Body of pancreas (tissue), 4 donors: Measurements from ENCODE around the gene PPP5C. TPM values are rescaled to one million over a fixed set of nuclear protein-coding genes. Genes with fewer than 3 reads are reported as not detected.

Experiments used
- ATAC-seq: fragments of 150-250 bp; one replicate; pipeline ENCODE4 v1.9.1; 2016
- DNase-seq, 4 donors: peaks; one replicate each; pipeline ENCODE4 v3.0.0-alpha.2; 2019
- H3K27ac ChIP-seq, 4 donors: fragments of 200-600 bp; sonication (generic); 1 replicate in 3 of 4; 2 replicates in 1 of 4; pipeline versions ENCODE4 v1.5.1 to v1.6.1; 2016 to 2019; ENCODE audit warnings: mild to moderate bottlenecking in 1 of 4, mixed read lengths in 1 of 4, moderate library complexity in 1 of 4
- H3K27me3 ChIP-seq, 2 donors: fragments of 200-600 bp; sonication (generic); one replicate each; pipeline ENCODE4 v1.6.0; 2016; ENCODE audit warnings: mild to moderate bottlenecking in 1 of 2
- H3K36me3 ChIP-seq, 2 donors: fragments of 200-600 bp; sonication (generic); replicated peaks in 1 of 2; 2 replicates each; pipeline ENCODE4 v1.5.1; 2016; ENCODE audit warnings: low read depth in 2 of 2; ENCODE audit not compliant: insufficient read depth in 1 of 2
- H3K4me1 ChIP-seq: fragments of 200-600 bp; sonication (generic); one replicate; pipeline ENCODE4 v1.6.0; 2016
- H3K4me3 ChIP-seq, 2 donors: fragments of 200-600 bp; sonication (generic); 1 replicate in 1 of 2; 2 replicates in 1 of 2; pipeline ENCODE4 v1.5.1; 2016 to 2019
- H3K9me3 ChIP-seq, 3 donors: fragments of 200-600 bp; sonication (generic); 1 replicate in 2 of 3; 2 replicates in 1 of 3; pipeline ENCODE4 v1.5.1; 2016
- POLR2A ChIP-seq, 3 donors: fragments of 450-650 bp; IDR thresholded peaks; one replicate each; pipeline ENCODE4 v1.6.1; 2016; ENCODE audit warnings: antibody characterized with exemption in 3 of 3, mild to moderate bottlenecking in 2 of 3
- WGBS, 2 donors: methylation state at CpG; one replicate each; pipeline ENCODE4 v1.1.5; 2017; 5-methylcytosine and 5-hydroxymethylcytosine counted together
- intact Hi-C: fragments of 100-400 bp; cut with DNase I; formaldehyde crosslinking; loops from one replicate; pipeline ENCODE4 v1.15.1; 2023
- total RNA-seq, 2 donors: library from RNA; depleted of rRNA; stranded (reverse); fragments of >200 nt; gene quantifications; one replicate each; pipeline ENCODE4 v1.1.0, GENCODE V29; 2016
- TF ChIP-seq, protein P1 (sequence below), 7 experiments: fragments of 450-650 bp in 4 of 7; fragments of 200-600 bp in 3 of 7; sonication (generic) in 3 of 7; IDR thresholded peaks; one replicate each; pipeline ENCODE4 v1.5.1; 2016 to 2019; ENCODE audit warnings: antibody characterized with exemption in 7 of 7

PPP5C gene
- total RNA-seq, 2 donors from 2014 or later = 31.1 to 77.5 TPM

DNA sequence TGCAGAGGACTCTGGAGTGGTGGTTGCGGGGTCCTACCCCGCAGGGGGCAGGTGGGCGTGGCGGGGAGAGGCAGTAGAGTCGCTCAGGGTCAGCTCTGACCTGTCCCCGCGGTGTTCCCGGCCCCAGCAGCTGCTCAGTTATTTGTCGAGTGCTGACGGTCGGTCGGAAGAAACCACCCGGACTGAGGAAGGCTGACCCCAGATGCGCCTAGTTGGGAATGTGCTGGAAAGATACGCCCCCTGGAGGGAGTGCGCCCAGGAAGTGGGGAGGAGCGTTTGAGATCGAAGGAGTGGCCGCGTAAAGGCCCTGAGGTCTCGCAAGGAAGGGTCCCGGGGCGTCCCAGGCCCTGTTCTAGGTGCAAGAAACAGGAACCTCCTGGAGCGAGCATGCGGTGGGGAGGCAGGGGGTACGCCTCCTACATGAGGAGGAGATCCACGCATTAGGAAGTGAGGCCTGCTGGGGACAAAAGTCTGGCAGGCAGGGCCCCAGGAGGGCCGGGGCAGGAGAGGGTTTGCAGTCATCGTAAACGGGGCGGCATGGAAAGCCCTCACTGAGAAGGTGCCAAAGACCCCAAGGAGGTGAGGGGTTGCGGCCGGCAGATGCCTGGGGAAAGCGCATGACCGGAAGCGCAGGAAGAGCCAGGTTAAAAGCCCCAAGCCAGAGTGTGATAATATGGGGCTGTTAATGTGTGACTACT lies 57.3 kb downstream of the PPP5C start:
- no peaks in the 10 kb centered on the region for H3K27me3 ChIP-seq
- peaks cover 37% of the 10 kb centered on the region for H3K4me1 ChIP-seq
- no peaks in the 10 kb centered on the region for H3K36me3 ChIP-seq
- H3K9me3 ChIP-seq = no peaks in the 10 kb centered on the region
- peak; percentile 70 for ATAC-seq
- peak; percentile 68 to 79 (median 76) for DNase-seq
- TF ChIP-seq, protein P1, sequence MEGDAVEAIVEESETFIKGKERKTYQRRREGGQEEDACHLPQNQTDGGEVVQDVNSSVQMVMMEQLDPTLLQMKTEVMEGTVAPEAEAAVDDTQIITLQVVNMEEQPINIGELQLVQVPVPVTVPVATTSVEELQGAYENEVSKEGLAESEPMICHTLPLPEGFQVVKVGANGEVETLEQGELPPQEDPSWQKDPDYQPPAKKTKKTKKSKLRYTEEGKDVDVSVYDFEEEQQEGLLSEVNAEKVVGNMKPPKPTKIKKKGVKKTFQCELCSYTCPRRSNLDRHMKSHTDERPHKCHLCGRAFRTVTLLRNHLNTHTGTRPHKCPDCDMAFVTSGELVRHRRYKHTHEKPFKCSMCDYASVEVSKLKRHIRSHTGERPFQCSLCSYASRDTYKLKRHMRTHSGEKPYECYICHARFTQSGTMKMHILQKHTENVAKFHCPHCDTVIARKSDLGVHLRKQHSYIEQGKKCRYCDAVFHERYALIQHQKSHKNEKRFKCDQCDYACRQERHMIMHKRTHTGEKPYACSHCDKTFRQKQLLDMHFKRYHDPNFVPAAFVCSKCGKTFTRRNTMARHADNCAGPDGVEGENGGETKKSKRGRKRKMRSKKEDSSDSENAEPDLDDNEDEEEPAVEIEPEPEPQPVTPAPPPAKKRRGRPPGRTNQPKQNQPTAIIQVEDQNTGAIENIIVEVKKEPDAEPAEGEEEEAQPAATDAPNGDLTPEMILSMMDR (IDR thresholded peaks at IDR 0.05) = peak in 4 of 7 experiments; percentile 11 to 50 (median 30)
- TF ChIP-seq POLR2A (IDR thresholded peaks at IDR 0.05) = peak in 2 of 3 donors; percentile 58 to 62
- peak overlapping the region; percentile 6 to 88 (median 87) for H3K27ac ChIP-seq
- intact Hi-C loops = no loop called here
- 0 to 1% methylated on average over 8 to 36 of the region's 36 CpGs for WGBS, 2 donors
- H3K4me3 ChIP-seq = peak overlapping the region; percentile 15 to 28

DNA sequence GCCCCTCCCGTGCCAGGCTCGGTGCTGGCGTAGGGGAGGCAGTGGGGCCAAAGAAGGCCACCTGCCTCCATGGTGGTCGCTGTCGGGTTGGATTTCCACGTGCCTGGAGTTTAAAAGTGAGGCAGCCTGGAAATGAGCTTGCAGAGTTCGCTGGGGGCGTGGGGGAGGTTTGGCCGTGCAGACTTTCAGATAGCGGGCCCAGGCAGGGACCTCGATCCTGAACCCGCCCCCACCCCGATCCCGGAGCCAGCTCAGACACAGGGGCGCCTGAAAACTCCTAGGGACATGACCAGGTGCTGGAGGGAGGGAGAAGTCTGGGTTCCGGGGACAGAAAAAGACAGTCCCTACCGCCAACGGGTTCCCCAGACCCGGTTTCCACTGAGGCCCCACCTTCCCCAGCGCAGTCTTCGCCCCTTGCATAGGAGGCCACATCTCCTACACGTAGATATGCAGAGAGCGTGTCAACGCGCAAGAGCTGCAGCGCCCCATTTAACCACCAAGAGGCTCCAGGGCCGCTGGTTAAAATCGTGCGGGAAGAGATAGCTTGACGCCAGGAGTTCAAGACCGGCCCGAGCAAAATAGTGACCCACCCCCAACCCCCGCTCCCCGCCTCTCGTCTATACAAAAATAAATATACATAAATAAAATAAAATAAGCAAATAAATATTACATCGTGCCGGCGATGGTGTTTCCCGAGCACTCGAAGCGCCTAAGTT lies 58.0 kb downstream of the PPP5C start:
- no peak for TF ChIP-seq POLR2A (IDR thresholded peaks at IDR 0.05)
- TF ChIP-seq, protein P1 (IDR thresholded peaks at IDR 0.05) = peak in 5 of 7 experiments; percentile 12 to 43 (median 26)
- Histone ChIP-seq H3K27me3 (no peaks in the 10 kb centered on the region), H3K4me3 (peak overlapping the region in 1 of 2 donors; percentile 15), H3K9me3 (no peaks in the 10 kb centered on the region), H3K27ac (peak overlapping the region in 3 of 4 donors; percentile 86 to 88 (median 88)), H3K36me3 (no peaks in the 10 kb centered on the region), H3K4me1 (peaks cover 41% of the 10 kb centered on the region)
- DNase-seq (peak in 3 of 4 donors; percentile 45 to 73 (median 48)), ATAC-seq (peak; percentile 19)
- intact Hi-C loops = no loop called here
- WGBS, 2 donors = 13 to 21% methylated on average over 22 to 41 of the region's 41 CpGs

DNA sequence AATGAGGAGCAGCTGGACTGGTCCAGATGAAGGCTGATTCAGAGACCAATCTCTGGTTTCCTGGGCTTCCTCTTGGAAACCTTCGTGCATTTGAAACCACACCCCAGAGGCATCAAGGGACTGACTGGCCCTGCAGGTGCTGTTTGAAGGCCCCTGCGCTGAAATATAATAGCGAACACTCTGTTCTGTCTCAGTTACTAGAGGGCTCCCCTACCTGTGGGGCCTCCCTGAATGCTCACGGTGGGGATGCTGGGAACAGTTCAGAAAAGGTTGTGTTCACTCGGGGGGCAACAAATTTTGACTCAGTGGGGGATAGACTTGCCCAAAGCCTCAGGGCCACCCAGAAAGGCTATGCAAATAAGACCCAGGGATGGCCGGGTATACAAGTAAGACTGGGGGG lies 60.1 kb downstream of the PPP5C start:
- H3K27ac ChIP-seq = no peak overlapping the region
- peaks cover 55% of the 10 kb centered on the region for H3K4me1 ChIP-seq
- H3K27me3 ChIP-seq = no peaks in the 10 kb centered on the region
- H3K36me3 ChIP-seq = no peaks in the 10 kb centered on the region
- H3K9me3 ChIP-seq = no peaks in the 10 kb centered on the region
- WGBS, 2 donors = 8 to 9% methylated on average over 6 of the region's 6 CpGs
- H3K4me3 ChIP-seq = no peak overlapping the region
- DNase-seq (no peak), ATAC-seq (no peak)
- TF ChIP-seq, protein P1 (IDR thresholded peaks at IDR 0.05) = no peak
- TF ChIP-seq POLR2A (IDR thresholded peaks at IDR 0.05) = no peak
- intact Hi-C loops = no loop called here

DNA sequence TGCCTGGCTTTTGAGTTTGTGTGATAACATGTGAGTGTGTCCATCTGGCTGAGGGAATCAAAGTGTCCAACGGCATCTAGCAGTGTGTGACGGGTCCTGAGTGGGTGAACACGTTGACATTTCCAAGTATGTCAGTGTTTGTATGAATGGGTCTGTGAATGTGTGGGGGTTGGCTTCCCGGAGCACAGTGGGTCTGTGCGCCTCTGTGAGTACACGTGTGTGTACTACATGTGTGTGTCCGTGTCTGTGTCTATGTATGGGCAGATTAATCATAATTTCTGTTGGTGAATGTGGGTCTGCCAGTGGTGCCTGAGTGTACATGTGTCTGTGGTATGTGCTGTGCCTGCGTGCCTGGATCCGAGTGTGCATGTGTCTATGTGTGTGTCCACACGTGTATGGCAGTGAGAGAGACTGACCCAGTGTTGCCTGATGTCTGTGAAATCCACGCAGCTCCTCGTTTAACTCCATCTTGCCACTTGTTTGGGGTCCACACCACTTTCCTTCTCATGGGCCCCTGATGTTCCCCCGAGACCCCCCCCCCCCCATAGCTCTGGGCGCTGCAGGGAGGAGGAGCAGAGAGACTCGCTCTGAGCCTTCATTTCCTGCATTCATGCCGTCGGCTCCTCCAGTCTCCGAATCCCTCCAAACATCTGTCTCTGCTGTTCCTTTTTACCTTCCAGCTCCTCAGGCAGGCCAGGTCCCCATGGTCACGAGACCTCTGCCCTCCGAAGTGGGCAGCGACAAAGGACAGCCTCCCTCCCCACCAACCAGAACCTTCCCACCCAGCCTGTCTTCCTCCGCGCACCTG lies 61.2 kb downstream of the PPP5C start:
- DNase-seq = no peak
- no peak for ATAC-seq
- Histone ChIP-seq H3K9me3 (no peaks in the 10 kb centered on the region), H3K36me3 (no peaks in the 10 kb centered on the region), H3K27ac (peak overlapping the region; percentile 25 to 71 (median 58)), H3K4me1 (peaks cover 49% of the 10 kb centered on the region), H3K4me3 (no peak overlapping the region), H3K27me3 (no peaks in the 10 kb centered on the region)
- intact Hi-C loops = no loop called here
- WGBS, 2 donors = 33 to 44% methylated on average over 10 to 23 of the region's 23 CpGs
- TF ChIP-seq POLR2A (IDR thresholded peaks at IDR 0.05) = no peak
- TF ChIP-seq, protein P1 (IDR thresholded peaks at IDR 0.05) = no peak
